MCF 10A (cell line): ENCODE data around the gene CLMN. TPM values are rescaled to one million over a fixed set of nuclear protein-coding genes. Genes with fewer than 3 reads are reported as not detected.

Experiments used
- BruUV-seq: library from RNA; stranded (reverse); fragments of 400-500 nt; replicated peaks from 2 replicates; lab custom pipeline; 2021; lab: Mats Ljungman, UMichigan
- CTCF ChIA-PET: fragments of 300-600 bp; sonication (Branson Sonifier 250); formaldehyde crosslinking; extraction: SDS; loops from one replicate; lab custom pipeline; 2021; ENCODE audit warnings: antibody characterized with exemption, inconsistent platforms; lab: Yijun Ruan, JAX
- POLR2A ChIA-PET: fragments of 300-600, 350-650 bp; sonication (Branson Sonifier 250); formaldehyde crosslinking; extraction: SDS; loops from one replicate; lab custom pipeline; 2020; ENCODE audit warnings: antibody characterized with exemption, inconsistent platforms; lab: Yijun Ruan, JAX
- DNase-seq: peaks from one replicate; pipeline ENCODE4 v3.0.0-alpha.2; 2018; ENCODE audit not compliant: unreplicated experiment
- H3K27ac Mint-ChIP-seq: one replicate; pipeline ENCODE4 v1.8.0; 2022; ENCODE audit warnings: mild to moderate bottlenecking, low read depth, mixed read lengths; ENCODE audit not compliant: unreplicated experiment
- H3K27me3 Mint-ChIP-seq: one replicate; pipeline ENCODE4 v1.8.0; 2022; ENCODE audit warnings: mixed read lengths; ENCODE audit not compliant: insufficient read depth, unreplicated experiment
- H3K36me3 Mint-ChIP-seq: one replicate; pipeline ENCODE4 v1.8.0; 2022; ENCODE audit warnings: mild to moderate bottlenecking, moderate library complexity, mixed read lengths; ENCODE audit not compliant: insufficient read depth, unreplicated experiment
- H3K4me1 Mint-ChIP-seq: one replicate; pipeline ENCODE4 v1.8.0; 2022; ENCODE audit warnings: mixed read lengths; ENCODE audit not compliant: insufficient read depth, unreplicated experiment
- H3K4me3 Mint-ChIP-seq: one replicate; pipeline ENCODE4 v1.8.0; 2022; ENCODE audit warnings: mild to moderate bottlenecking, moderate library complexity, mixed read lengths; ENCODE audit not compliant: unreplicated experiment
- H3K9me3 Mint-ChIP-seq: one replicate; pipeline ENCODE4 v1.8.0; 2022; ENCODE audit warnings: mixed read lengths; ENCODE audit not compliant: unreplicated experiment
- intact Hi-C: fragments of 100-400 bp; cut with micrococcal nuclease; formaldehyde crosslinking; loops from 2 replicates; pipeline ENCODE4 v1.14.1; 2022
- total RNA-seq: library from RNA; stranded (reverse); gene quantifications from 2 replicates; pipeline ENCODE4 v1.2.3, GENCODE V29; 2022
- TF ChIP-seq, protein P1 (sequence below): fragments of 200-600 bp; IDR thresholded peaks from one replicate; pipeline ENCODE4 v1.8.0; 2022; ENCODE audit warnings: antibody characterized with exemption, mild to moderate bottlenecking; ENCODE audit not compliant: unreplicated experiment

Gene CLMN
- total RNA-seq, 1 experiment from 2014 or later = 17.9 TPM

DNA sequence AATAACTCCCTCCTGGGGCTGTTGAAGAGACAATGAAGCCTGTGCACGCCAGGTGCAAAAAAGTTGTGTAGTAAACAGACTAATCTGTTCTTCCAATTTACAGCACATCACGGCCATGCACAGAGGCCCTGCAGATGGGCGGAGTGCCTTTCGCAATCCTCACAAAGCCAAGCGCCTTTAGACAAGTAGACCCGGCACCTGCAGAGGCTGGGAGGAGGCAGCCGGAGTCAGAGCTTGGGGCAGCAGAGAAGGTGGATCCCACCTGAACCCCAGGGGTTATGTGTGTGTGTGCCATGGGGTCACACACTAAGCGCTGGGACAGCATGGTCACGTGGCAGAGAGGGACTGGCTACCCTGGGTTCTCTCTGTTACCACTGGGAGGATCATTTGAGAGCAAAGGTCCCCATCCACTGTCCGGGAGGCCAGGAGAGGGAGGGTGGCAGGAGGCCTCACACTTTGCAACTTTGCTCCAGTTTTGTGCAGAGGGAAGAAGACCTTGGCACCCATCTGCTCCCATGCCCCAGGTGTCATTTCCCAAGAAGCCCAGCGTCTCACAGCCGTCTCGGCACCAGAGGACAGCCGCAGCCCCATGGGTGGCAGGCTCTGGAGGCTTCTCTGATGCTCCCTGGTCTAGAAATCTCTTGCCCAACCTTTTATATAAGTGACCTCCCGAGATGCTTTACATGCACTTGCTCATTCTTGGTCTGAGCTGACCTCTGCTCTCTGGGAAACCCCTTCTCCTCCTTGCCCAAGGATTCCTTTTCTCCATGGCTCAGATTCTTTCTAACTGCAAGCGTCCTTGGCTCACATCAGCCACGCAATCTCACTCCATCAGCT is 82.4 kb downstream of the CLMN start:
- no peak overlapping the region for H3K27ac Mint-ChIP-seq
- BruUV-seq = no TSS peak
- H3K27me3 Mint-ChIP-seq = no peaks in the 10 kb centered on the region
- H3K9me3 Mint-ChIP-seq = no peaks in the 10 kb centered on the region
- DNase-seq = peak; percentile 23
- intact Hi-C loops = no loop called here
- H3K4me3 Mint-ChIP-seq = no peak overlapping the region
- TF ChIP-seq, protein P1, sequence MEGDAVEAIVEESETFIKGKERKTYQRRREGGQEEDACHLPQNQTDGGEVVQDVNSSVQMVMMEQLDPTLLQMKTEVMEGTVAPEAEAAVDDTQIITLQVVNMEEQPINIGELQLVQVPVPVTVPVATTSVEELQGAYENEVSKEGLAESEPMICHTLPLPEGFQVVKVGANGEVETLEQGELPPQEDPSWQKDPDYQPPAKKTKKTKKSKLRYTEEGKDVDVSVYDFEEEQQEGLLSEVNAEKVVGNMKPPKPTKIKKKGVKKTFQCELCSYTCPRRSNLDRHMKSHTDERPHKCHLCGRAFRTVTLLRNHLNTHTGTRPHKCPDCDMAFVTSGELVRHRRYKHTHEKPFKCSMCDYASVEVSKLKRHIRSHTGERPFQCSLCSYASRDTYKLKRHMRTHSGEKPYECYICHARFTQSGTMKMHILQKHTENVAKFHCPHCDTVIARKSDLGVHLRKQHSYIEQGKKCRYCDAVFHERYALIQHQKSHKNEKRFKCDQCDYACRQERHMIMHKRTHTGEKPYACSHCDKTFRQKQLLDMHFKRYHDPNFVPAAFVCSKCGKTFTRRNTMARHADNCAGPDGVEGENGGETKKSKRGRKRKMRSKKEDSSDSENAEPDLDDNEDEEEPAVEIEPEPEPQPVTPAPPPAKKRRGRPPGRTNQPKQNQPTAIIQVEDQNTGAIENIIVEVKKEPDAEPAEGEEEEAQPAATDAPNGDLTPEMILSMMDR = no peak
- peaks cover 10% of the 10 kb centered on the region for H3K36me3 Mint-ChIP-seq
- POLR2A ChIA-PET = no interaction called here
- CTCF ChIA-PET = no interaction called here
- peaks cover 7% of the 10 kb centered on the region for H3K4me1 Mint-ChIP-seq

DNA sequence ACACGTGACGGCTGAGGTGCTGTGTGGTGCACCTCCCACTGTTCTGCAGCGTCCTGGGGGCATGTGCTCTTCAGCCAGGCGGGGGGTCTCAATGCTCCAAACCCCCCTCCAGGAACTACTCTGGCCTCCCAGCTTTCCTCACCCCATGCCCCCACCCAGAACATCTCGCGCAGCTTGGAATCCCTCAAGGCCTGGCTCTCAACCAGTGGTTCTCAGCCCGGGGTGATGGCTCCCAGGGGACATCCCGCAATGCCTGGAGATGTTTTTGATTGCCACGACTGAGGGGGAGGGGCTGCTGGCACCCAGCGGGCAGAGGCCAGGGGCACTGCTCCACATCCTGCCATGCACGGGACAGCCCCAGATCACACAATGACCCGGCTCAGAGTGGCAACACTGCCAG is 83.5 kb downstream of the CLMN start:
- Mint-ChIP-seq H3K4me3 (no peak overlapping the region), H3K27ac (no peak overlapping the region), H3K36me3 (peaks cover 10% of the 10 kb centered on the region), H3K27me3 (no peaks in the 10 kb centered on the region), H3K9me3 (no peaks in the 10 kb centered on the region), H3K4me1 (peaks cover 12% of the 10 kb centered on the region)
- intact Hi-C loops = no loop called here
- TF ChIP-seq, protein P1 = no peak
- BruUV-seq = no TSS peak
- CTCF ChIA-PET = no interaction called here
- DNase-seq = no peak
- POLR2A ChIA-PET = no interaction called here

GRCh38 chr14:95235767-95236166 is 83.9 kb downstream of the CLMN start:
- TF ChIP-seq, protein P1 = no peak
- H3K9me3 Mint-ChIP-seq = no peaks in the 10 kb centered on the region
- BruUV-seq = no TSS peak
- no peaks in the 10 kb centered on the region for H3K27me3 Mint-ChIP-seq
- no peak overlapping the region for H3K4me3 Mint-ChIP-seq
- no peak for DNase-seq
- ChIA-PET POLR2A (no interaction called here), CTCF (no interaction called here)
- peaks cover 5% of the 10 kb centered on the region for H3K36me3 Mint-ChIP-seq
- H3K4me1 Mint-ChIP-seq = peaks cover 12% of the 10 kb centered on the region
- intact Hi-C loops = no loop called here
- H3K27ac Mint-ChIP-seq = no peak overlapping the region

DNA sequence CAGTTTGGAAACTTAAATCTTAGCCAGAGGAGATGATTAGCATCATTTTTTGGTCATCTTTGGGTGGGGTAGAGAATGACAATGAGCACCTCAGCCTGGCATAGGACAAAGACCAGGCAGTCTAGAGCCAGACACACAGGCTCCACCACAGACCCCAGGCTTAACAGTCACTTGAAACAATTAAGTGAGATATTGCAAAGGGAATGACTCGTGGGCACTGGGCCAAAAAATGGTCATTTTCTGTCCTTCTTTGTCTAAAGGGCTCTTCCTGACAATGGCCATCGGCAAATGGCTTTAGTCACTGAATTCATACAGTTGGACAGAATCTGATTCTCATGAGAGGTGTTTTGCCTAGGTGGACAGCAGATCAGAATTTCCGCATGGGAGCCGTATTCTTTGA is 84.4 kb downstream of the CLMN start:
- Mint-ChIP-seq H3K36me3 (peaks cover 4% of the 10 kb centered on the region), H3K27me3 (no peaks in the 10 kb centered on the region), H3K27ac (no peak overlapping the region), H3K4me1 (peaks cover 12% of the 10 kb centered on the region), H3K9me3 (no peaks in the 10 kb centered on the region), H3K4me3 (no peak overlapping the region)
- ChIA-PET POLR2A (interaction anchor here (1.0 kb wide), 1 partner anchor 31 kb away, joined by 3 read pairs; no protein-coding TSS in a partner anchor), CTCF (no interaction called here)
- DNase-seq = no peak
- intact Hi-C loops = no loop called here
- TF ChIP-seq, protein P1 = no peak
- BruUV-seq = no TSS peak
